ENCODE measurements around the gene MEGF8.

MEGF8 gene

GRCh38 chr19:42348211-42348610 lies 22.8 kb downstream of the MEGF8 start:
- H3K18ac ChIP-seq (ENCODE audit: low read length), result no peak overlapping the region
- H3K27me3 ChIP-seq (ENCODE audit: insufficient read depth, low read length, poor library complexity), result no peaks in the 10 kb centered on the region
- H3K56ac ChIP-seq (ENCODE audit: low read length), result no peak overlapping the region
- no peak overlapping the region for H3K9ac ChIP-seq (ENCODE audit: low read length)
- H3K4ac ChIP-seq (ENCODE audit: low read depth, low read length), result no peak overlapping the region
- no peak overlapping the region for H4K8ac ChIP-seq (ENCODE audit: low read depth, low read length)
- no peak overlapping the region for H3K4me2 ChIP-seq (ENCODE audit: low read length)
- no peak overlapping the region for H2BK120ac ChIP-seq (ENCODE audit: low read depth, low read length)
- H3K79me1 ChIP-seq (ENCODE audit: low read length), result no peaks in the 10 kb centered on the region
- no peak overlapping the region for H2BK15ac ChIP-seq (replicated peaks; ENCODE audit: low read depth)
- no peak overlapping the region for H2AK5ac ChIP-seq (ENCODE audit: low read length)
- H3K36me3 ChIP-seq (ENCODE audit: control insufficient read depth, insufficient read depth, low read length), result no peaks in the 10 kb centered on the region
- no peaks in the 10 kb centered on the region for H3K4me1 ChIP-seq (ENCODE audit: control insufficient read depth, low read depth, low read length)
- no peak for DNase-seq
- H3K79me2 ChIP-seq (ENCODE audit: control insufficient read depth, insufficient read depth, low read length), result no peaks in the 10 kb centered on the region
- H3K4me3 ChIP-seq (ENCODE audit: low read length), result no peak overlapping the region
- no peak overlapping the region for H3K27ac ChIP-seq (ENCODE audit: low read depth, low read length)
- H2BK5ac ChIP-seq (ENCODE audit: low read length), result no peak overlapping the region
- no peak overlapping the region for H4K5ac ChIP-seq (ENCODE audit: low read length)
- H3K23ac ChIP-seq (ENCODE audit: low read length), result no peak overlapping the region
- WGBS (ENCODE audit: extremely low coverage, insufficient coverage, low lambda C conversion rate), result no CpG with 5 or more reads among the region's 14 CpGs

GRCh38 chr19:42349378-42350107 lies 24.1 kb downstream of the MEGF8 start:
- no peak overlapping the region for H3K27ac ChIP-seq (ENCODE audit: low read depth, low read length)
- H3K56ac ChIP-seq (ENCODE audit: low read length), result no peak overlapping the region
- H3K18ac ChIP-seq (ENCODE audit: low read length), result no peak overlapping the region
- no peak overlapping the region for H2BK15ac ChIP-seq (replicated peaks; ENCODE audit: low read depth)
- no peak overlapping the region for H3K9ac ChIP-seq (ENCODE audit: low read length)
- no CpG with 5 or more reads among the region's 14 CpGs for WGBS (ENCODE audit: extremely low coverage, insufficient coverage, low lambda C conversion rate)
- no peak overlapping the region for H3K4ac ChIP-seq (ENCODE audit: low read depth, low read length)
- H3K23ac ChIP-seq (ENCODE audit: low read length), result no peak overlapping the region
- no peak for DNase-seq
- no peak overlapping the region for H2BK120ac ChIP-seq (ENCODE audit: low read depth, low read length)
- H2BK5ac ChIP-seq (ENCODE audit: low read length), result no peak overlapping the region
- no peaks in the 10 kb centered on the region for H3K79me2 ChIP-seq (ENCODE audit: control insufficient read depth, insufficient read depth, low read length)
- no peaks in the 10 kb centered on the region for H3K4me1 ChIP-seq (ENCODE audit: control insufficient read depth, low read depth, low read length)
- H4K5ac ChIP-seq (ENCODE audit: low read length), result no peak overlapping the region
- H3K4me2 ChIP-seq (ENCODE audit: low read length), result no peak overlapping the region
- no peak overlapping the region for H3K4me3 ChIP-seq (ENCODE audit: low read length)
- H3K27me3 ChIP-seq (ENCODE audit: insufficient read depth, low read length, poor library complexity), result no peaks in the 10 kb centered on the region
- H4K8ac ChIP-seq (ENCODE audit: low read depth, low read length), result no peak overlapping the region
- H3K36me3 ChIP-seq (ENCODE audit: control insufficient read depth, insufficient read depth, low read length), result no peaks in the 10 kb centered on the region
- no peaks in the 10 kb centered on the region for H3K79me1 ChIP-seq (ENCODE audit: low read length)
- H2AK5ac ChIP-seq (ENCODE audit: low read length), result no peak overlapping the region

DNA sequence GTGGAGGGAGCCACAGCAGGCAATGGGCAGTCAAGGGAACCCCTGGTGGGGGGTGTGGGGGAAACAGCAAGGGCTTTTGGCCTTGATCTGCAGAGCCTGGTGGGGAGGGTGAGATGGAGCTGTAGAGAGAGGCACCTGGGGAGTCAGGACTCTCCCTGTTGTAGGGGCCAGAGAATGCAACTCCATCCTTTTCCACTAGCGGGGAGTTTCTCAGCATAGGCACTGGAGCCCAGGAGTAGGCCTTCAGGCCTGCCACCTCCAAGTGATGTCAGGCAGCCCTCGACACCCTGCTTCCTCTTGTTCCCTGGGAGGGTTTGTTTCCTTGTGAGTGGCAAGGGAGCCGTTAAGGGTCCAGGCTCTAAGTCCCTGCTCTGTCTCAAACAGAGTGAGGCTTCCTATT lies 25.0 kb downstream of the MEGF8 start:
- Histone ChIP-seq H3K79me1 (ENCODE audit: low read length) (no peaks in the 10 kb centered on the region), H2AK5ac (ENCODE audit: low read length) (no peak overlapping the region), H2BK15ac (replicated peaks; ENCODE audit: low read depth) (no peak overlapping the region), H3K36me3 (ENCODE audit: control insufficient read depth, insufficient read depth, low read length) (no peaks in the 10 kb centered on the region), H3K18ac (ENCODE audit: low read length) (no peak overlapping the region), H2BK5ac (ENCODE audit: low read length) (no peak overlapping the region), H3K27ac (ENCODE audit: low read depth, low read length) (no peak overlapping the region), H4K8ac (ENCODE audit: low read depth, low read length) (no peak overlapping the region), H2BK120ac (ENCODE audit: low read depth, low read length) (no peak overlapping the region), H3K4me1 (ENCODE audit: control insufficient read depth, low read depth, low read length) (no peaks in the 10 kb centered on the region), H3K9ac (ENCODE audit: low read length) (no peak overlapping the region), H3K27me3 (ENCODE audit: insufficient read depth, low read length, poor library complexity) (no peaks in the 10 kb centered on the region), H3K79me2 (ENCODE audit: control insufficient read depth, insufficient read depth, low read length) (no peaks in the 10 kb centered on the region), H4K5ac (ENCODE audit: low read length) (no peak overlapping the region), H3K4ac (ENCODE audit: low read depth, low read length) (no peak overlapping the region), H3K4me3 (ENCODE audit: low read length) (no peak overlapping the region), H3K23ac (ENCODE audit: low read length) (no peak overlapping the region), H3K56ac (ENCODE audit: low read length) (no peak overlapping the region), H3K4me2 (ENCODE audit: low read length) (no peak overlapping the region)
- DNase-seq, result no peak
- WGBS (ENCODE audit: extremely low coverage, insufficient coverage, low lambda C conversion rate), result no CpG with 5 or more reads among the region's 3 CpGs

DNA sequence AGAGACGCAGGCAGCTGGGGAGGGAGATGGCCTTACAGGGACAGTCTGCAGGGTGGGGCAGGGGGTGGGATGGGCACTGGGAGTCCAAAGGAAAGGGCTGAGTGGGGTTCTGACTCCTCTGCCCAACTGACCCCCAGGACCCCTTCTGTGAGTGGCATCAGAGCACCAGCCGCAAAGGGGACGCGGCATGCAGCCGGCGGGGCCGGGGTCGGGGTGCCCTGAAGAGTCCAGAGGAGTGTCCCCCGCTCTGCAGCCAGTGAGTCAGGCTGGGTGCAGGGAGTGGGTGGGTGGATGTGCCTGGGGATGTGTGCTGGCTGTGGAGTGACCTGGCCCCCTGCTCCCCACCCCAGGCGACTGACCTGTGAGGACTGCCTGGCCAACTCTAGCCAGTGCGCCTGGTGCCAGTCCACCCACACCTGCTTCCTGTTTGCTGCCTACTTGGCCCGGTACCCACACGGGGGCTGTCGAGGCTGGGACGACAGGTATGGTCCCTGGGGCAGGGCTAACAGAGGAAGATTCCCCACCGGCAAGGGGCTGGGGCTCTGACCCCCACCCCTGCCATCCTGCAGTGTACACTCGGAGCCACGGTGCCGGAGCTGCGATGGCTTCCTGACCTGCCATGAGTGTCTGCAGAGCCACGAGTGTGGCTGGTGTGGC lies 25.8 kb downstream of the MEGF8 start:
- Histone ChIP-seq H3K23ac (ENCODE audit: low read length) (no peak overlapping the region), H4K8ac (ENCODE audit: low read depth, low read length) (no peak overlapping the region), H3K4me3 (ENCODE audit: low read length) (no peak overlapping the region)

GRCh38 chr19:42352301-42353259 lies 27.1 kb downstream of the MEGF8 start:
- Histone ChIP-seq H3K79me1 (ENCODE audit: low read length) (no peaks in the 10 kb centered on the region), H2AK5ac (ENCODE audit: low read length) (no peak overlapping the region), H4K5ac (ENCODE audit: low read length) (no peak overlapping the region), H3K56ac (ENCODE audit: low read length) (no peak overlapping the region), H3K9ac (ENCODE audit: low read length) (no peak overlapping the region), H3K79me2 (ENCODE audit: control insufficient read depth, insufficient read depth, low read length) (no peaks in the 10 kb centered on the region), H3K27ac (ENCODE audit: low read depth, low read length) (no peak overlapping the region), H3K23ac (ENCODE audit: low read length) (no peak overlapping the region), H3K4me2 (ENCODE audit: low read length) (no peak overlapping the region), H2BK15ac (replicated peaks; ENCODE audit: low read depth) (no peak overlapping the region), H3K4ac (ENCODE audit: low read depth, low read length) (no peak overlapping the region), H3K4me1 (ENCODE audit: control insufficient read depth, low read depth, low read length) (no peaks in the 10 kb centered on the region), H4K8ac (ENCODE audit: low read depth, low read length) (no peak overlapping the region), H2BK5ac (ENCODE audit: low read length) (no peak overlapping the region), H3K27me3 (ENCODE audit: insufficient read depth, low read length, poor library complexity) (no peaks in the 10 kb centered on the region), H2BK120ac (ENCODE audit: low read depth, low read length) (no peak overlapping the region), H3K18ac (ENCODE audit: low read length) (no peak overlapping the region), H3K36me3 (ENCODE audit: control insufficient read depth, insufficient read depth, low read length) (no peaks in the 10 kb centered on the region), H3K4me3 (ENCODE audit: low read length) (no peak overlapping the region)
- peak; percentile 52 for DNase-seq
- WGBS (ENCODE audit: extremely low coverage, insufficient coverage, low lambda C conversion rate), result no CpG with 5 or more reads among the region's 31 CpGs

More for the DNA sequence above, 25.8 kb downstream of the MEGF8 start:
- Histone ChIP-seq H3K27ac (ENCODE audit: low read depth, low read length) (no peak overlapping the region), H2BK5ac (ENCODE audit: low read length) (no peak overlapping the region), H3K27me3 (ENCODE audit: insufficient read depth, low read length, poor library complexity) (no peaks in the 10 kb centered on the region), H3K4me1 (ENCODE audit: control insufficient read depth, low read depth, low read length) (no peaks in the 10 kb centered on the region), H3K36me3 (ENCODE audit: control insufficient read depth, insufficient read depth, low read length) (no peaks in the 10 kb centered on the region), H2AK5ac (ENCODE audit: low read length) (no peak overlapping the region), H3K79me1 (ENCODE audit: low read length) (no peaks in the 10 kb centered on the region), H3K9ac (ENCODE audit: low read length) (no peak overlapping the region), H3K18ac (ENCODE audit: low read length) (no peak overlapping the region), H3K4ac (ENCODE audit: low read depth, low read length) (no peak overlapping the region), H3K79me2 (ENCODE audit: control insufficient read depth, insufficient read depth, low read length) (no peaks in the 10 kb centered on the region), H3K4me2 (ENCODE audit: low read length) (no peak overlapping the region), H2BK15ac (replicated peaks; ENCODE audit: low read depth) (no peak overlapping the region), H3K56ac (ENCODE audit: low read length) (no peak overlapping the region), H2BK120ac (ENCODE audit: low read depth, low read length) (no peak overlapping the region), H4K5ac (ENCODE audit: low read length) (no peak overlapping the region)
- DNase-seq, result no peak
- WGBS (ENCODE audit: extremely low coverage, insufficient coverage, low lambda C conversion rate), result no CpG with 5 or more reads among the region's 21 CpGs

Measured in mesendoderm (in vitro differentiated cells).